IPS DF 6.9 (cell line): Measurements from ENCODE around the gene SPEF1.

Experiments
- DNase-seq: peaks from one replicate; pipeline ENCODE4 v3.0.0-alpha.2; 2013; ENCODE audit warnings: low read depth, low spot score
- H3K27ac ChIP-seq: one replicate; pipeline ENCODE4 v1.5.1; 2013; ENCODE audit warnings: low read length, control low read depth
- H3K27me3 ChIP-seq: 2 replicates; pipeline ENCODE4 v1.6.1; 2013; ENCODE audit warnings: mild to moderate bottlenecking, low read length; ENCODE audit not compliant: control insufficient read depth, insufficient read depth
- H3K36me3 ChIP-seq: 2 replicates; pipeline ENCODE4 v1.6.1; 2013; ENCODE audit warnings: low read length; ENCODE audit not compliant: control insufficient read depth, insufficient read depth
- H3K4me1 ChIP-seq: 2 replicates; pipeline ENCODE4 v1.6.1; 2013; ENCODE audit warnings: low read length; ENCODE audit not compliant: control insufficient read depth, insufficient read depth
- H3K4me3 ChIP-seq: 2 replicates; pipeline ENCODE4 v1.5.1; 2013; ENCODE audit warnings: mild to moderate bottlenecking, low read length
- H3K9me3 ChIP-seq: 2 replicates; pipeline ENCODE4 v1.6.1; 2013; ENCODE audit warnings: low read length, inconsistent platforms; ENCODE audit not compliant: control insufficient read depth, insufficient read depth
- WGBS: extraction: QIAGEN DNeasy Blood & Tissue Kit; methylation state at CpG from one replicate; pipeline ENCODE4 v1.1.7; 2013; ENCODE audit warnings: mixed read lengths, missing lambda C conversion rate; ENCODE audit not compliant: insufficient read length, insufficient coverage; 5-methylcytosine and 5-hydroxymethylcytosine counted together

Gene SPEF1

GRCh38 chr20:3738111-3739053, 42.9 kb downstream of the SPEF1 start:
- Histone ChIP-seq H3K4me1 (peaks cover 4% of the 10 kb centered on the region; the same call in 1 of the 2 replicates), H3K36me3 (no peaks in the 10 kb centered on the region), H3K27me3 (no peaks in the 10 kb centered on the region), H3K4me3 (no peak overlapping the region; the same call in 1 of the 2 replicates), H3K9me3 (no peaks in the 10 kb centered on the region), H3K27ac (no peak overlapping the region)
- no peak for DNase-seq
- WGBS = no CpG with 5 or more reads among the region's 11 CpGs

GRCh38 chr20:3735768-3736167, 45.5 kb downstream of the SPEF1 start:
- no peak overlapping the region for H3K27ac ChIP-seq
- H3K9me3 ChIP-seq = no peaks in the 10 kb centered on the region
- H3K4me3 ChIP-seq = no peak overlapping the region
- H3K4me1 ChIP-seq = peaks cover 5% of the 10 kb centered on the region; the same call in 1 of the 2 replicates
- no peaks in the 10 kb centered on the region; the same call in 1 of the 2 replicates for H3K36me3 ChIP-seq
- H3K27me3 ChIP-seq = no peaks in the 10 kb centered on the region; the same call in 1 of the 2 replicates
- DNase-seq = no peak
- WGBS = no CpG with 5 or more reads among the region's 4 CpGs

- Histone ChIP-seq H3K4me3 (no peak overlapping the region), H3K27me3 (no peaks in the 10 kb centered on the region; the same call in 1 of the 2 replicates), H3K9me3 (no peaks in the 10 kb centered on the region), H3K36me3 (no peaks in the 10 kb centered on the region; the same call in 1 of the 2 replicates), H3K27ac (no peak overlapping the region), H3K4me1 (peaks cover 3% of the 10 kb centered on the region; the same call in 1 of the 2 replicates)
- WGBS = no CpG with 5 or more reads among the region's 12 CpGs
- DNase-seq = no peak
Observed at GRCh38 chr20:3734111-3734843, 47.0 kb downstream of the SPEF1 start.

GRCh38 chr20:3733119-3733995, 47.9 kb downstream of the SPEF1 start:
- no CpG with 5 or more reads among the region's 20 CpGs for WGBS
- Histone ChIP-seq H3K36me3 (no peaks in the 10 kb centered on the region; the same call in 1 of the 2 replicates), H3K9me3 (no peaks in the 10 kb centered on the region), H3K27ac (no peak overlapping the region), H3K27me3 (no peaks in the 10 kb centered on the region; the same call in 1 of the 2 replicates), H3K4me1 (peaks cover 3% of the 10 kb centered on the region; the same call in 1 of the 2 replicates), H3K4me3 (no peak overlapping the region; the same call in 1 of the 2 replicates)
- no peak for DNase-seq

GRCh38 chr20:3732327-3733118, 48.7 kb downstream of the SPEF1 start, which contains the start of gene HSPA12B:
HSPA12B (plus strand) TSS chr20:3732685; CDS start chr20:3738675, 5,990 bp downstream.
- no peaks in the 10 kb centered on the region for H3K9me3 ChIP-seq
- WGBS = no CpG with 5 or more reads among the region's 67 CpGs
- DNase-seq = no peak
- H3K4me3 ChIP-seq = peak within 1 kb of the TSS; percentile 43; the same call in 1 of the 2 replicates
- H3K27ac ChIP-seq = no peak within 1 kb of the TSS
- peaks cover 3% of the 10 kb centered on the region; the same call in 1 of the 2 replicates for H3K4me1 ChIP-seq
- H3K27me3 ChIP-seq = no peaks in the 10 kb centered on the region; the same call in 1 of the 2 replicates
- no peaks in the 10 kb centered on the region; the same call in 1 of the 2 replicates for H3K36me3 ChIP-seq

- Histone ChIP-seq H3K27me3 (no peaks in the 10 kb centered on the region; the same call in 1 of the 2 replicates), H3K4me3 (no peak overlapping the region)
- WGBS = no CpG with 5 or more reads among the region's 16 CpGs
Observed at GRCh38 chr20:3731944-3732326, 49.3 kb downstream of the SPEF1 start.

GRCh38 chr20:3730803-3731672, 50.2 kb downstream of the SPEF1 start:
- H3K9me3 ChIP-seq = no peaks in the 10 kb centered on the region
- DNase-seq = no peak
- H3K4me1 ChIP-seq = peaks cover 3% of the 10 kb centered on the region; the same call in 1 of the 2 replicates
- H3K27me3 ChIP-seq = no peaks in the 10 kb centered on the region; the same call in 1 of the 2 replicates
- no peak overlapping the region for H3K4me3 ChIP-seq
- WGBS = no CpG with 5 or more reads among the region's 12 CpGs
- H3K36me3 ChIP-seq = no peaks in the 10 kb centered on the region; the same call in 1 of the 2 replicates
- H3K27ac ChIP-seq = no peak overlapping the region

More at GRCh38 chr20:3731944-3732326, 49.3 kb downstream of the SPEF1 start:
- H3K4me1 ChIP-seq = peaks cover 3% of the 10 kb centered on the region; the same call in 1 of the 2 replicates
- no peaks in the 10 kb centered on the region; the same call in 1 of the 2 replicates for H3K36me3 ChIP-seq
- H3K27ac ChIP-seq = no peak overlapping the region
- no peaks in the 10 kb centered on the region for H3K9me3 ChIP-seq
- no peak for DNase-seq

- no CpG with 5 or more reads among the region's 8 CpGs for WGBS
- no peaks in the 10 kb centered on the region for H3K9me3 ChIP-seq
- no peak for DNase-seq
- no peaks in the 10 kb centered on the region; the same call in 1 of the 2 replicates for H3K36me3 ChIP-seq
- H3K27ac ChIP-seq = no peak overlapping the region
- H3K4me3 ChIP-seq = no peak overlapping the region
- no peaks in the 10 kb centered on the region; the same call in 1 of the 2 replicates for H3K27me3 ChIP-seq
- H3K4me1 ChIP-seq = peaks cover 3% of the 10 kb centered on the region; the same call in 1 of the 2 replicates
Observed at GRCh38 chr20:3729811-3730540, 51.3 kb downstream of the SPEF1 start.
